GM18508 (cell line): Measurements from ENCODE around the gene BICDL1.

Experiments
- ATAC-seq: cut with Tn5 transposase; IDR thresholded peaks from one replicate; pipeline ENCODE4 v1.9.1; 2021; ENCODE audit warnings: moderate number of reproducible peaks; ENCODE audit not compliant: insufficient read depth, unreplicated experiment

The BICDL1 gene

GRCh38 chr12:120119271-120119973 lies 130.4 kb downstream of the BICDL1 start:
- no peak for ATAC-seq

- no peak for ATAC-seq
These were observed 132.3 kb downstream of the BICDL1 start for GRCh38 chr12:120121343-120121742.

- no peak for ATAC-seq
These were observed 132.8 kb downstream of the BICDL1 start for GRCh38 chr12:120121766-120122293.

GRCh38 chr12:120125029-120125428 lies 136.0 kb downstream of the BICDL1 start:
- ATAC-seq, result no peak

GRCh38 chr12:120125792-120126634 lies 137.0 kb downstream of the BICDL1 start:
- ATAC-seq, result no peak

GRCh38 chr12:120126635-120127005 lies 137.6 kb downstream of the BICDL1 start:
- ATAC-seq, result no peak

GRCh38 chr12:120130011-120130410 lies 141.0 kb downstream of the BICDL1 start:
- ATAC-seq, result no peak

- ATAC-seq, result no peak
These were observed 142.1 kb downstream of the BICDL1 start for GRCh38 chr12:120131116-120131515.

GRCh38 chr12:120132054-120132836 lies 143.2 kb downstream of the BICDL1 start:
- no peak for ATAC-seq

GRCh38 chr12:120132863-120133385 lies 143.9 kb downstream of the BICDL1 start:
- ATAC-seq, result no peak

GRCh38 chr12:120134307-120134980 lies 145.4 kb downstream of the BICDL1 start:
- ATAC-seq, result no peak

GRCh38 chr12:120136093-120136770 lies 147.2 kb downstream of the BICDL1 start:
- no peak for ATAC-seq

GRCh38 chr12:120137833-120138232 lies 148.8 kb downstream of the BICDL1 start:
- ATAC-seq, result no peak

GRCh38 chr12:120138366-120138765 lies 149.3 kb downstream of the BICDL1 start:
- ATAC-seq, result no peak

- no peak for ATAC-seq
These were observed 150.9 kb downstream of the BICDL1 start for GRCh38 chr12:120139958-120140357.

GRCh38 chr12:120140603-120141002 lies 151.6 kb downstream of the BICDL1 start:
- no peak for ATAC-seq

- ATAC-seq, result no peak
These were observed 152.3 kb downstream of the BICDL1 start for GRCh38 chr12:120141336-120141735.

GRCh38 chr12:120142231-120142877 lies 153.3 kb downstream of the BICDL1 start:
- ATAC-seq, result no peak
